Urinary bladder (tissue), 4 donors: ENCODE measurements around the gene TXNDC17. TPM values are rescaled to one million over a fixed set of nuclear protein-coding genes. Genes with fewer than 3 reads are reported as not detected.

ENCODE experiments used
- DNase-seq: peaks from one replicate; pipeline ENCODE4 v3.0.0-alpha.2; 2015; ENCODE audit errors: extremely low spot score
- H3K27ac ChIP-seq: one replicate; pipeline ENCODE4 v1.5.1; 2013; ENCODE audit warnings: low read depth, mild to moderate bottlenecking, moderate library complexity
- H3K36me3 ChIP-seq: one replicate; pipeline ENCODE4 v1.6.1; 2013; ENCODE audit warnings: mild to moderate bottlenecking, moderate library complexity; ENCODE audit not compliant: insufficient read depth
- H3K4me1 ChIP-seq: one replicate; pipeline ENCODE4 v1.6.1; 2013; ENCODE audit warnings: mild to moderate bottlenecking, moderate library complexity; ENCODE audit not compliant: insufficient read depth
- H3K4me3 ChIP-seq: one replicate; pipeline ENCODE4 v1.5.1; 2013; ENCODE audit warnings: low read depth, low read length
- WGBS: extraction: QIAGEN DNeasy Blood & Tissue Kit; methylation state at CpG from one replicate; pipeline ENCODE4 v1.1.7; 2013; 5-methylcytosine and 5-hydroxymethylcytosine counted together
- polyA plus RNA-seq: library from polyadenylated mRNA; stranded (reverse); fragments of 200-250 nt; gene quantifications from one replicate; pipeline ENCODE4 v1.2.3, GENCODE V29; 2013
- total RNA-seq: library from RNA; depleted of rRNA; stranded (reverse); fragments of >200 nt; gene quantifications from one replicate; pipeline ENCODE4 v1.2.3, GENCODE V29; 2014
- donor health status: healthy with polysubstance abuse.
- donor health status: healthy.

The TXNDC17 gene
- total and polyA plus RNA-seq, 2 donors, result 34.0 to 164 TPM

GRCh38 chr17:6611231-6611630 lies 29.6 kb upstream of the TXNDC17 start:
- no peak for DNase-seq
- 96% methylated on average over 4 of the region's 4 CpGs for WGBS
- peaks cover 5% of the 10 kb centered on the region for H3K36me3 ChIP-seq
- no peak overlapping the region for H3K4me3 ChIP-seq
- peaks cover 1% of the 10 kb centered on the region for H3K4me1 ChIP-seq
- no peak overlapping the region for H3K27ac ChIP-seq

GRCh38 chr17:6623941-6624340 lies 16.9 kb upstream of the TXNDC17 start:
- Histone ChIP-seq H3K36me3 (peaks cover 4% of the 10 kb centered on the region), H3K27ac (no peak overlapping the region), H3K4me1 (no peaks in the 10 kb centered on the region), H3K4me3 (no peak overlapping the region)
- WGBS, result 96% methylated on average over 3 of the region's 3 CpGs
- DNase-seq, result no peak

- DNase-seq, result no peak
- peaks cover 4% of the 10 kb centered on the region for H3K36me3 ChIP-seq
- H3K27ac ChIP-seq, result no peak overlapping the region
- WGBS, result 83% methylated on average over 6 of the region's 6 CpGs
- H3K4me3 ChIP-seq, result no peak overlapping the region
- H3K4me1 ChIP-seq, result no peaks in the 10 kb centered on the region
Measured at GRCh38 chr17:6626616-6627015, 14.2 kb upstream of the TXNDC17 start.

GRCh38 chr17:6627019-6627418 lies 13.8 kb upstream of the TXNDC17 start:
- Histone ChIP-seq H3K36me3 (peaks cover 4% of the 10 kb centered on the region), H3K4me1 (no peaks in the 10 kb centered on the region)
- 73% methylated on average over 1 of the region's 1 CpG for WGBS

GRCh38 chr17:6630390-6630789 lies 10.5 kb upstream of the TXNDC17 start:
- peaks cover 5% of the 10 kb centered on the region for H3K36me3 ChIP-seq
- H3K4me1 ChIP-seq, result no peaks in the 10 kb centered on the region
- 98% methylated on average over 1 of the region's 1 CpG for WGBS
- no peak for DNase-seq
- H3K27ac ChIP-seq, result no peak overlapping the region
- H3K4me3 ChIP-seq, result no peak overlapping the region

More at GRCh38 chr17:6627019-6627418, 13.8 kb upstream of the TXNDC17 start:
- H3K27ac ChIP-seq, result no peak overlapping the region
- no peak for DNase-seq
- H3K4me3 ChIP-seq, result no peak overlapping the region

GRCh38 chr17:6632530-6632929 lies 8.3 kb upstream of the TXNDC17 start:
- Histone ChIP-seq H3K4me1 (no peaks in the 10 kb centered on the region), H3K4me3 (no peak overlapping the region), H3K36me3 (peaks cover 5% of the 10 kb centered on the region)

GRCh38 chr17:6633263-6633662 lies 7.6 kb upstream of the TXNDC17 start:
- 97% methylated on average over 3 of the region's 3 CpGs for WGBS
- H3K4me1 ChIP-seq, result no peaks in the 10 kb centered on the region
- no peak overlapping the region for H3K27ac ChIP-seq
- H3K36me3 ChIP-seq, result peaks cover 2% of the 10 kb centered on the region
- no peak for DNase-seq
- no peak overlapping the region for H3K4me3 ChIP-seq

More at GRCh38 chr17:6632530-6632929, 8.3 kb upstream of the TXNDC17 start:
- no peak for DNase-seq
- H3K27ac ChIP-seq, result no peak overlapping the region

- H3K4me3 ChIP-seq, result no peak overlapping the region
- WGBS, result 80% methylated on average over 2 of the region's 2 CpGs
- H3K27ac ChIP-seq, result no peak overlapping the region
- H3K4me1 ChIP-seq, result no peaks in the 10 kb centered on the region
- peaks cover 2% of the 10 kb centered on the region for H3K36me3 ChIP-seq
- DNase-seq, result no peak
Measured at GRCh38 chr17:6636105-6636504, 4.8 kb upstream of the TXNDC17 start.

GRCh38 chr17:6636616-6637457 lies 4.0 kb upstream of the TXNDC17 start:
- DNase-seq, result no peak
- Histone ChIP-seq H3K27ac (no peak overlapping the region), H3K36me3 (peaks cover 2% of the 10 kb centered on the region), H3K4me1 (no peaks in the 10 kb centered on the region), H3K4me3 (no peak overlapping the region)
- WGBS, result 91% methylated on average over 17 of the region's 17 CpGs

GRCh38 chr17:6637458-6637840 lies 3.4 kb upstream of the TXNDC17 start:
- H3K4me1 ChIP-seq, result no peaks in the 10 kb centered on the region
- no peak overlapping the region for H3K4me3 ChIP-seq
- DNase-seq, result no peak
- H3K27ac ChIP-seq, result no peak overlapping the region
- 93% methylated on average over 6 of the region's 6 CpGs for WGBS
- peaks cover 2% of the 10 kb centered on the region for H3K36me3 ChIP-seq

- WGBS, result 83% methylated on average over 24 of the region's 24 CpGs
- H3K4me1 ChIP-seq, result no peaks in the 10 kb centered on the region
- DNase-seq, result no peak
- no peaks in the 10 kb centered on the region for H3K36me3 ChIP-seq
- no peak overlapping the region for H3K4me3 ChIP-seq
- no peak overlapping the region for H3K27ac ChIP-seq
Measured at GRCh38 chr17:6638046-6638908, 2.6 kb upstream of the TXNDC17 start.

GRCh38 chr17:6639014-6639585 lies 1.8 kb upstream of the TXNDC17 start:
- Histone ChIP-seq H3K36me3 (no peaks in the 10 kb centered on the region), H3K27ac (no peak overlapping the region), H3K4me1 (no peaks in the 10 kb centered on the region), H3K4me3 (peak overlapping the region; percentile 93)
- 48% methylated on average over 15 of the region's 15 CpGs for WGBS
- DNase-seq, result no peak

- Histone ChIP-seq H3K4me1 (no peaks in the 10 kb centered on the region), H3K27ac (peak overlapping the region; percentile 69), H3K36me3 (no peaks in the 10 kb centered on the region), H3K4me3 (peak overlapping the region; percentile 93)
- under 1% methylated on average over 67 of the region's 67 CpGs for WGBS
- DNase-seq, result no peak
Measured at GRCh38 chr17:6639586-6640535, 999 bp upstream of the TXNDC17 start.
